Body of pancreas (tissue), 4 donors: ENCODE data around the gene SPRYD4. TPM values are rescaled to one million over a fixed set of nuclear protein-coding genes. Genes with fewer than 3 reads are reported as not detected.

Source experiments
- ATAC-seq: fragments of 150-250 bp; one replicate; pipeline ENCODE4 v1.9.1; 2016
- DNase-seq, 4 donors: peaks; one replicate each; pipeline ENCODE4 v3.0.0-alpha.2; 2019
- H3K27ac ChIP-seq, 4 donors: fragments of 200-600 bp; sonication (generic); 1 replicate in 3 of 4; 2 replicates in 1 of 4; pipeline versions ENCODE4 v1.5.1 to v1.6.1; 2016 to 2019; ENCODE audit warnings: mild to moderate bottlenecking in 1 of 4, mixed read lengths in 1 of 4, moderate library complexity in 1 of 4
- H3K27me3 ChIP-seq, 2 donors: fragments of 200-600 bp; sonication (generic); one replicate each; pipeline ENCODE4 v1.6.0; 2016; ENCODE audit warnings: mild to moderate bottlenecking in 1 of 2
- H3K36me3 ChIP-seq, 2 donors: fragments of 200-600 bp; sonication (generic); replicated peaks in 1 of 2; 2 replicates each; pipeline ENCODE4 v1.5.1; 2016; ENCODE audit warnings: low read depth in 2 of 2; ENCODE audit not compliant: insufficient read depth in 1 of 2
- H3K4me1 ChIP-seq: fragments of 200-600 bp; sonication (generic); one replicate; pipeline ENCODE4 v1.6.0; 2016
- H3K4me3 ChIP-seq, 2 donors: fragments of 200-600 bp; sonication (generic); 1 replicate in 1 of 2; 2 replicates in 1 of 2; pipeline ENCODE4 v1.5.1; 2016 to 2019
- H3K9me3 ChIP-seq, 3 donors: fragments of 200-600 bp; sonication (generic); 1 replicate in 2 of 3; 2 replicates in 1 of 3; pipeline ENCODE4 v1.5.1; 2016
- CTCF ChIP-seq, 7 experiments: fragments of 450-650 bp in 4 of 7; fragments of 200-600 bp in 3 of 7; sonication (generic) in 3 of 7; IDR thresholded peaks; one replicate each; pipeline ENCODE4 v1.5.1; 2016 to 2019; ENCODE audit warnings: antibody characterized with exemption in 7 of 7
- POLR2A ChIP-seq, 3 donors: fragments of 450-650 bp; IDR thresholded peaks; one replicate each; pipeline ENCODE4 v1.6.1; 2016; ENCODE audit warnings: antibody characterized with exemption in 3 of 3, mild to moderate bottlenecking in 2 of 3
- WGBS, 2 donors: methylation state at CpG; one replicate each; pipeline ENCODE4 v1.1.5; 2017; 5-methylcytosine and 5-hydroxymethylcytosine counted together
- intact Hi-C: fragments of 100-400 bp; cut with DNase I; formaldehyde crosslinking; loops from one replicate; pipeline ENCODE4 v1.15.1; 2023
- total RNA-seq, 2 donors: library from RNA; depleted of rRNA; stranded (reverse); fragments of >200 nt; gene quantifications; one replicate each; pipeline ENCODE4 v1.1.0, GENCODE V29; 2016

The SPRYD4 gene
- total RNA-seq, 2 donors from 2014 or later: 1.6 to 2.1 TPM

- intact Hi-C loops: no loop called here
- peaks cover 14% of the 10 kb centered on the region for H3K4me1 ChIP-seq
Observed at GRCh38 chr12:56521590-56522371, 53.4 kb downstream of the SPRYD4 start, which contains the start of gene RBMS2. Gene RBMS2, plus strand, starts transcription at chr12:56521820. Its CDS starts 204 bp downstream, at chr12:56522024.

GRCh38 chr12:56522411-56523193 is 54.2 kb downstream of the SPRYD4 start:
- Histone ChIP-seq H3K27me3 (no peaks in the 10 kb centered on the region), H3K4me1 (peaks cover 22% of the 10 kb centered on the region), H3K36me3 (no peaks in the 10 kb centered on the region), H3K9me3 (no peaks in the 10 kb centered on the region), H3K27ac (peak overlapping the region; percentile 66 to 91 (median 86)), H3K4me3 (peak overlapping the region in 1 of 2 donors; percentile 46)
- intact Hi-C loops: no loop called here
- ATAC-seq (no peak), DNase-seq (no peak)
- 7 to 13% methylated on average over 4 of the region's 4 CpGs for WGBS, 2 donors
- TF ChIP-seq CTCF (IDR thresholded peaks at IDR 0.05) (no peak), POLR2A (IDR thresholded peaks at IDR 0.05) (no peak)

More at GRCh38 chr12:56521590-56522371, 53.4 kb downstream of the SPRYD4 start, which contains the start of gene RBMS2:
- Histone ChIP-seq H3K27me3 (no peaks in the 10 kb centered on the region), H3K9me3 (no peaks in the 10 kb centered on the region), H3K36me3 (no peaks in the 10 kb centered on the region), H3K4me3 (peak within 1 kb of the TSS; percentile 8 to 46), H3K27ac (peak within 1 kb of the TSS; percentile 66 to 91 (median 86))
- 1 to 2% methylated on average over 14 to 15 of the region's 15 CpGs for WGBS, 2 donors
- DNase-seq: peak; percentile 75 to 89 (median 82)
- TF ChIP-seq POLR2A (IDR thresholded peaks at IDR 0.05) (peak in 1 of 3 donors; percentile 40), CTCF (IDR thresholded peaks at IDR 0.05) (no peak)
- ATAC-seq: peak; percentile 95

- Histone ChIP-seq H3K27ac (peak overlapping the region in 1 of 4 donors; percentile 78), H3K4me1 (peaks cover 21% of the 10 kb centered on the region)
- WGBS, 2 donors: 93 to 96% methylated on average over 1 of the region's 1 CpG
Observed at GRCh38 chr12:56528846-56529245, 60.5 kb downstream of the SPRYD4 start.

More at GRCh38 chr12:56528846-56529245, 60.5 kb downstream of the SPRYD4 start:
- H3K4me3 ChIP-seq: no peak overlapping the region
- ATAC-seq (no peak), DNase-seq (no peak)
- no peaks in the 10 kb centered on the region for H3K27me3 ChIP-seq
- H3K36me3 ChIP-seq: no peaks in the 10 kb centered on the region
- intact Hi-C loops: no loop called here
- H3K9me3 ChIP-seq: no peaks in the 10 kb centered on the region
- TF ChIP-seq POLR2A (IDR thresholded peaks at IDR 0.05): no peak
- TF ChIP-seq CTCF (IDR thresholded peaks at IDR 0.05): no peak

Other genes with a start within 250 kb of the SPRYD4 start
- gene RNF41, start 246.7 kb upstream of the SPRYD4 start, total RNA-seq: 10 to 100 TPM; 13.2 TPM
- gene NABP2, start 244.2 kb upstream of the SPRYD4 start, total RNA-seq: 10 to 100 TPM; 11.9 to 16.3 TPM
- gene SLC39A5, start 238.5 kb upstream of the SPRYD4 start, total RNA-seq: 100 to 1,000 TPM; 306 to 333 TPM
- gene ANKRD52, start 210.2 kb upstream of the SPRYD4 start, total RNA-seq: 10 to 100 TPM; 15.2 to 21.0 TPM
- 10 to 100 TPM; 28.0 to 34.9 TPM for gene COQ10A, start 201.6 kb upstream of the SPRYD4 start, total RNA-seq
- 10 to 100 TPM; 66.2 to 88.0 TPM for gene CS, start 168.2 kb upstream of the SPRYD4 start, total RNA-seq
- gene CNPY2, start 152.6 kb upstream of the SPRYD4 start, total RNA-seq: 100 to 1,000 TPM in 1 of 2 donors, 10 to 100 TPM in 1; 40.2 to 103 TPM
- 10 to 100 TPM; 47.2 to 59.0 TPM for gene PAN2, start 134.6 kb upstream of the SPRYD4 start, total RNA-seq
- gene IL23A, start 129.7 kb upstream of the SPRYD4 start, total RNA-seq: not detected
- 100 to 1,000 TPM in 1 of 2 donors, 10 to 100 TPM in 1; 65.4 to 106 TPM for gene STAT2, start 108.5 kb upstream of the SPRYD4 start, total RNA-seq
- not detected for gene APOF, start 105.7 kb upstream of the SPRYD4 start, total RNA-seq
- 1 to 10 TPM; 4.7 to 6.9 TPM for gene TIMELESS, start 19.2 kb upstream of the SPRYD4 start, total RNA-seq
- not detected for gene MIP, start 13.9 kb upstream of the SPRYD4 start, total RNA-seq
- gene GLS2, start 19.6 kb downstream of the SPRYD4 start, total RNA-seq: 10 to 100 TPM; 44.4 to 45.5 TPM
- 10 to 100 TPM in 1 of 2 donors, 1 to 10 TPM in 1; 9.6 to 18.9 TPM for gene RBMS2, start 53.2 kb downstream of the SPRYD4 start, total RNA-seq
- gene BAZ2A, start 161.7 kb downstream of the SPRYD4 start, total RNA-seq: 10 to 100 TPM; 52.7 to 56.8 TPM
- 100 to 1,000 TPM; 155 to 179 TPM for gene ATP5F1B, start 177.4 kb downstream of the SPRYD4 start, total RNA-seq
- gene PTGES3, start 219.7 kb downstream of the SPRYD4 start, total RNA-seq: 10 to 100 TPM; 27.4 to 56.0 TPM